Measurements from ENCODE around the gene DIPK1C. TPM values are rescaled to one million over a fixed set of nuclear protein-coding genes. Genes with fewer than 3 reads are reported as not detected.

DIPK1C gene
- total and polyA plus RNA-seq, 2 donors (not counting 1 experiment from before 2014, with no cell fraction given): not detected

DNA sequence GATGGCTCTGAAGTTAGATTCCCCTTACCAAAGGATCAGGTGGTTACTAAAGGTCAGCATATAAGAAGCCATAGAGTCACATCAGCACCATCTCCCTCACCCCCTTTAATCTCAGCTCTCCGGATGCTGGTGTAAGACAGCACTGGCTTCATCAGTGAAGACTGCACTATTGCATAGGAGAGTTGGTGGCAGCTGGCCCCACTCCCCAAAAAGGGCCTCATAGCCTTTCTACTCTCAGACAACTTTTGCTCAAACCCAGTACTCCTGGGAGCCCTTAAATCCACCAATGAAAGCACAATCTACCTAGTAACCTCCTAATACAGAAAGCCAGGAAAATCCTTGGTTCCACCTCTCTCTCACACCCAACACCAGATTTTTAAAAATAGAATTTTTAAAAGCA, 6.9 kb upstream of the DIPK1C start:
- WGBS (ENCODE audit: insufficient coverage): 100% methylated on average over 1 of the region's 1 CpG
- Mint-ChIP-seq H3K9me3 (ENCODE audit: insufficient read depth) (no peaks in the 10 kb centered on the region), H3K4me1 (no peaks in the 10 kb centered on the region), H3K27me3 (peaks cover 19% of the 10 kb centered on the region), H3K27ac (no peak overlapping the region), H3K4me3 (no peak overlapping the region)
- H3K79me2 ChIP-seq (ENCODE audit: control insufficient read depth, insufficient read depth, low read length): no peaks in the 10 kb centered on the region
- intact Hi-C loops (cut with micrococcal nuclease): no loop called here
- DNase-seq (no peak), ATAC-seq (ENCODE audit: low read depth) (no peak)
- H4K20me1 ChIP-seq (ENCODE audit: control insufficient read depth, insufficient read depth, low read length, poor library complexity, severe bottlenecking): no peaks in the 10 kb centered on the region
- no peak overlapping the region for H3K9ac ChIP-seq (ENCODE audit: low read length)
- CTCF ChIA-PET: no interaction called here
- no peak overlapping the region for H3K27ac ChIP-seq (ENCODE audit: low read length in 2 of 2)
- H3K27me3 ChIP-seq (replicated peaks in 1 of 4; ENCODE audit: control extremely low read depth in 1 of 4, control insufficient read depth in 3 of 4, insufficient read depth in 4 of 4, low read length in 3 of 4): peaks cover 0 to 14% (median 0%) of the 10 kb centered on the region in 4 experiments
- no peak overlapping the region for H2AFZ ChIP-seq (ENCODE audit: insufficient read depth, low read depth, low read length, poor library complexity, severe bottlenecking)
- H3K9me3 ChIP-seq (ENCODE audit: control extremely low read depth in 1 of 3, control insufficient read depth in 2 of 3, insufficient read depth in 1 of 3, low read length in 2 of 3): no peaks in the 10 kb centered on the region
- no peak overlapping the region for H3K4me3 ChIP-seq (ENCODE audit: control extremely low read depth in 1 of 5, extremely low read depth in 1 of 5, insufficient read depth in 1 of 5, low read depth in 2 of 5, low read length in 4 of 5)
- POLR2A ChIA-PET: no interaction called here
- H3K4me1 ChIP-seq (ENCODE audit: control insufficient read depth in 2 of 2, insufficient read depth in 2 of 2, low read length in 2 of 2): no peaks in the 10 kb centered on the region
- TF ChIP-seq, protein P1, sequence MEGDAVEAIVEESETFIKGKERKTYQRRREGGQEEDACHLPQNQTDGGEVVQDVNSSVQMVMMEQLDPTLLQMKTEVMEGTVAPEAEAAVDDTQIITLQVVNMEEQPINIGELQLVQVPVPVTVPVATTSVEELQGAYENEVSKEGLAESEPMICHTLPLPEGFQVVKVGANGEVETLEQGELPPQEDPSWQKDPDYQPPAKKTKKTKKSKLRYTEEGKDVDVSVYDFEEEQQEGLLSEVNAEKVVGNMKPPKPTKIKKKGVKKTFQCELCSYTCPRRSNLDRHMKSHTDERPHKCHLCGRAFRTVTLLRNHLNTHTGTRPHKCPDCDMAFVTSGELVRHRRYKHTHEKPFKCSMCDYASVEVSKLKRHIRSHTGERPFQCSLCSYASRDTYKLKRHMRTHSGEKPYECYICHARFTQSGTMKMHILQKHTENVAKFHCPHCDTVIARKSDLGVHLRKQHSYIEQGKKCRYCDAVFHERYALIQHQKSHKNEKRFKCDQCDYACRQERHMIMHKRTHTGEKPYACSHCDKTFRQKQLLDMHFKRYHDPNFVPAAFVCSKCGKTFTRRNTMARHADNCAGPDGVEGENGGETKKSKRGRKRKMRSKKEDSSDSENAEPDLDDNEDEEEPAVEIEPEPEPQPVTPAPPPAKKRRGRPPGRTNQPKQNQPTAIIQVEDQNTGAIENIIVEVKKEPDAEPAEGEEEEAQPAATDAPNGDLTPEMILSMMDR (IDR thresholded peaks at IDR 0.05): no peak
- no peak for TF ChIP-seq EZH2 (IDR thresholded peaks at IDR 0.05; ENCODE audit: borderline replicate concordance, insufficient read depth, low read depth, low read length, poor library complexity, severe bottlenecking)
- no peak overlapping the region for H3K4me2 ChIP-seq (replicated peaks; ENCODE audit: low read depth, low read length, poor library complexity, severe bottlenecking)
- H3K36me3 ChIP-seq (replicated peaks in 1 of 2; ENCODE audit: control extremely low read depth in 1 of 2, control insufficient read depth in 1 of 2, extremely low read depth in 1 of 2, insufficient read depth in 2 of 2, low read length in 1 of 2): no peaks in the 10 kb centered on the region

DNA sequence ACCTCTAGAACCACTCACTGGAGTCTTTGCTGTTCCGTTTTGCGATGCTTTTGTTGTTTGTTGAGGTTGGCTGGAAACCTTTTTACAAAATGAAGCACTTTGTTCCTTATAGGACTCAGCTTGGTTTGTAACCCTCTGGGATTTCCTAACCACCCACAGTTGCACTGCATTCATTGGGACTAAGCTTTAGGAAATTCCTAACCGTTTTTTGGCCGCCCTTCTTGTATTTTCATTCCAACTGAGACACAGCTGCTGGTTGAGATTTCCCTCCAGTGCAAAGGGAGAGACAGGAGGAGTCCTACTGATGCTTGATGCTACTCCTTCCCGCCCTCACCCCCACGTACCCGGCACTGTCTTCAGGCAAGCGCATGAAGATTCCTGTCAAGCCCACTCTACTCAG, 6.1 kb upstream of the DIPK1C start:
- Histone ChIP-seq H4K20me1 (ENCODE audit: control insufficient read depth, insufficient read depth, low read length, poor library complexity, severe bottlenecking) (no peaks in the 10 kb centered on the region), H3K79me2 (ENCODE audit: control insufficient read depth, insufficient read depth, low read length) (no peaks in the 10 kb centered on the region), H3K27ac (ENCODE audit: low read length in 2 of 2) (no peak overlapping the region), H3K27me3 (replicated peaks in 1 of 4; ENCODE audit: control extremely low read depth in 1 of 4, control insufficient read depth in 3 of 4, insufficient read depth in 4 of 4, low read length in 3 of 4) (peaks cover 0 to 19% (median 0%) of the 10 kb centered on the region in 4 experiments), H3K36me3 (replicated peaks in 1 of 2; ENCODE audit: control extremely low read depth in 1 of 2, control insufficient read depth in 1 of 2, extremely low read depth in 1 of 2, insufficient read depth in 2 of 2, low read length in 1 of 2) (no peaks in the 10 kb centered on the region), H2AFZ (ENCODE audit: insufficient read depth, low read depth, low read length, poor library complexity, severe bottlenecking) (no peak overlapping the region), H3K9me3 (ENCODE audit: control extremely low read depth in 1 of 3, control insufficient read depth in 2 of 3, insufficient read depth in 1 of 3, low read length in 2 of 3) (no peaks in the 10 kb centered on the region), H3K4me2 (replicated peaks; ENCODE audit: low read depth, low read length, poor library complexity, severe bottlenecking) (no peak overlapping the region), H3K9ac (ENCODE audit: low read length) (no peak overlapping the region), H3K4me1 (ENCODE audit: control insufficient read depth in 2 of 2, insufficient read depth in 2 of 2, low read length in 2 of 2) (no peaks in the 10 kb centered on the region), H3K4me3 (ENCODE audit: control extremely low read depth in 1 of 5, extremely low read depth in 1 of 5, insufficient read depth in 1 of 5, low read depth in 2 of 5, low read length in 4 of 5) (no peak overlapping the region)
- no peaks in the 10 kb centered on the region for H3K9me3 Mint-ChIP-seq (ENCODE audit: insufficient read depth)
- ATAC-seq (ENCODE audit: low read depth): no peak
- 93% methylated on average over 5 of the region's 8 CpGs for WGBS (ENCODE audit: insufficient coverage)
- H3K4me3 Mint-ChIP-seq: no peak overlapping the region
- peaks cover 1% of the 10 kb centered on the region for H3K4me1 Mint-ChIP-seq
- no peak overlapping the region for H3K27ac Mint-ChIP-seq
- CTCF ChIA-PET: no interaction called here
- POLR2A ChIA-PET: no interaction called here
- intact Hi-C loops (cut with micrococcal nuclease): no loop called here
- peaks cover 22% of the 10 kb centered on the region for H3K27me3 Mint-ChIP-seq
- no peak for DNase-seq
- TF ChIP-seq, protein P1 (IDR thresholded peaks at IDR 0.05): no peak
- no peak for TF ChIP-seq EZH2 (IDR thresholded peaks at IDR 0.05; ENCODE audit: borderline replicate concordance, insufficient read depth, low read depth, low read length, poor library complexity, severe bottlenecking)

Measured in B cell (primary cell).